SK-N-SH treated with all-trans-retinoic acid at 6 μM for 48 hours (cell line): Measurements from ENCODE around the gene C20orf204.

Experiments
- BACH2 ChIP-seq: fragments of 250-450 bp; sonication (Bioruptor Pico); IDR thresholded peaks from 2 replicates; pipeline ENCODE4 v1.9.0; 2021; ENCODE audit warnings: mild to moderate bottlenecking, borderline replicate concordance
- OSR1 ChIP-seq: fragments of 250-450 bp; sonication (Bioruptor Pico); IDR thresholded peaks from 2 replicates; pipeline ENCODE4 v1.8.0; 2022; ENCODE audit warnings: moderate library complexity, mild to moderate bottlenecking, inconsistent platforms
- SNAI2 ChIP-seq: fragments of 250-450 bp; sonication (Bioruptor Pico); IDR thresholded peaks from 2 replicates; pipeline ENCODE4 v1.5.0; 2020; ENCODE audit warnings: mild to moderate bottlenecking, moderate library complexity
- ZC3H10 ChIP-seq: fragments of 250-450 bp; sonication (Bioruptor Pico); IDR thresholded peaks from 2 replicates; pipeline ENCODE4 v1.5.1; 2021; ENCODE audit warnings: mild to moderate bottlenecking, moderate library complexity
- ZFP3 ChIP-seq: fragments of 250-450 bp; sonication (Bioruptor Pico); IDR thresholded peaks from 2 replicates; pipeline ENCODE4 v1.5.0; 2020; ENCODE audit warnings: mild to moderate bottlenecking, moderate library complexity
- ZNF8 ChIP-seq: fragments of 450-650 bp; formaldehyde crosslinking; IDR thresholded peaks from 2 replicates; pipeline ENCODE4 v1.5.0; 2020; ENCODE audit warnings: mild to moderate bottlenecking, moderate library complexity
- TF ChIP-seq, protein P1 (sequence below): fragments of 250-450 bp; sonication (Bioruptor Pico); IDR thresholded peaks from 2 replicates; pipeline ENCODE4 v1.5.1; 2020; ENCODE audit warnings: low read depth, mild to moderate bottlenecking, moderate library complexity
- TF ChIP-seq, protein P2 (sequence below): fragments of 250-450 bp; sonication (Bioruptor Pico); IDR thresholded peaks from 2 replicates; pipeline ENCODE4 v1.8.0; 2021; ENCODE audit warnings: low read depth, mild to moderate bottlenecking, moderate library complexity, borderline replicate concordance
- TF ChIP-seq, protein P3 (sequence below): fragments of 250-450 bp; sonication (Bioruptor Pico); IDR thresholded peaks from 2 replicates; pipeline ENCODE4 v1.5.1; 2021; ENCODE audit warnings: mild to moderate bottlenecking, moderate library complexity

DNA sequence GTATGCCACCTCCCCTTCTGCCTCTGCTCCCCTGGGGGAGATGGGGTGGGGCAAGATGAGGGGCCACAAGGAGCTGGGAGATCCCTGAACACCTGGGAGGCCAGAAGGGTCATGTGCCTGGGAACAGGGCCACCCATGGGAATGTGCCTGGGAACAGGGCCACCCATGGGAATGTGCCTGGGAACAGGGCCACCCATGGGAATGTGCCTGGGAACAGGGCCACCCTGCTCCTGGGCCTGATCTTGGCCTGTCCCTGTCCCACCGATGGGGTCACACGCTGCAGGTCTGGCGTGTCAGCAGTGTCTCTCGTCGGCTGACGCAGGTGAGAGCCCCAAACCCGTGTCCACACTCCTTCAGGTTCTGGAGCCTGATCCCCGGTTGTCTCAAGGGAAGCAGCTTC is 39.0 kb downstream of the C20orf204 start:
- TF ChIP-seq ZNF8 (CRISPR knock-in tag), result no peak
- TF ChIP-seq SNAI2 (CRISPR knock-in tag), result no peak
- no peak for TF ChIP-seq OSR1 (CRISPR knock-in tag)
- no peak for TF ChIP-seq ZC3H10 (CRISPR knock-in tag)
- TF ChIP-seq ZFP3, result no peak
- TF ChIP-seq, protein P1, sequence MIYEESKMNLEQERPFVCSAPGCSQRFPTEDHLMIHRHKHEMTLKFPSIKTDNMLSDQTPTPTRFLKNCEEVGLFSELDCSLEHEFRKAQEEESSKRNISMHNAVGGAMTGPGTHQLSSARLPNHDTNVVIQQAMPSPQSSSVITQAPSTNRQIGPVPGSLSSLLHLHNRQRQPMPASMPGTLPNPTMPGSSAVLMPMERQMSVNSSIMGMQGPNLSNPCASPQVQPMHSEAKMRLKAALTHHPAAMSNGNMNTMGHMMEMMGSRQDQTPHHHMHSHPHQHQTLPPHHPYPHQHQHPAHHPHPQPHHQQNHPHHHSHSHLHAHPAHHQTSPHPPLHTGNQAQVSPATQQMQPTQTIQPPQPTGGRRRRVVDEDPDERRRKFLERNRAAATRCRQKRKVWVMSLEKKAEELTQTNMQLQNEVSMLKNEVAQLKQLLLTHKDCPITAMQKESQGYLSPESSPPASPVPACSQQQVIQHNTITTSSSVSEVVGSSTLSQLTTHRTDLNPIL (CRISPR knock-in tag), result no peak
- TF ChIP-seq, protein P2, sequence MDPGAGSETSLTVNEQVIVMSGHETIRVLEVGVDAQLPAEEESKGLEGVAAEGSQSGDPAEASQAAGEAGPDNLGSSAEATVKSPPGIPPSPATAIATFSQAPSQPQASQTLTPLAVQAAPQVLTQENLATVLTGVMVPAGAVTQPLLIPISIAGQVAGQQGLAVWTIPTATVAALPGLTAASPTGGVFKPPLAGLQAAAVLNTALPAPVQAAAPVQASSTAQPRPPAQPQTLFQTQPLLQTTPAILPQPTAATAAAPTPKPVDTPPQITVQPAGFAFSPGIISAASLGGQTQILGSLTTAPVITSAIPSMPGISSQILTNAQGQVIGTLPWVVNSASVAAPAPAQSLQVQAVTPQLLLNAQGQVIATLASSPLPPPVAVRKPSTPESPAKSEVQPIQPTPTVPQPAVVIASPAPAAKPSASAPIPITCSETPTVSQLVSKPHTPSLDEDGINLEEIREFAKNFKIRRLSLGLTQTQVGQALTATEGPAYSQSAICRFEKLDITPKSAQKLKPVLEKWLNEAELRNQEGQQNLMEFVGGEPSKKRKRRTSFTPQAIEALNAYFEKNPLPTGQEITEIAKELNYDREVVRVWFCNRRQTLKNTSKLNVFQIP, result no peak
- TF ChIP-seq, protein P3, sequence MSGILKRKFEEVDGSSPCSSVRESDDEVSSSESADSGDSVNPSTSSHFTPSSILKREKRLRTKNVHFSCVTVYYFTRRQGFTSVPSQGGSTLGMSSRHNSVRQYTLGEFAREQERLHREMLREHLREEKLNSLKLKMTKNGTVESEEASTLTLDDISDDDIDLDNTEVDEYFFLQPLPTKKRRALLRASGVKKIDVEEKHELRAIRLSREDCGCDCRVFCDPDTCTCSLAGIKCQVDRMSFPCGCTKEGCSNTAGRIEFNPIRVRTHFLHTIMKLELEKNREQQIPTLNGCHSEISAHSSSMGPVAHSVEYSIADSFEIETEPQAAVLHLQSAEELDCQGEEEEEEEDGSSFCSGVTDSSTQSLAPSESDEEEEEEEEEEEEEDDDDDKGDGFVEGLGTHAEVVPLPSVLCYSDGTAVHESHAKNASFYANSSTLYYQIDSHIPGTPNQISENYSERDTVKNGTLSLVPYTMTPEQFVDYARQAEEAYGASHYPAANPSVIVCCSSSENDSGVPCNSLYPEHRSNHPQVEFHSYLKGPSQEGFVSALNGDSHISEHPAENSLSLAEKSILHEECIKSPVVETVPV (CRISPR knock-in tag), result no peak
- no peak for TF ChIP-seq BACH2 (CRISPR knock-in tag)
